Activated CD8-positive, alpha-beta memory T cell treated with anti-CD3 and anti-CD28 coated beads, Interleukin-2, amount 50 U/mL, for 48 hours (primary cell): ENCODE data around the gene HAS3.

Source experiments
- DNase-seq: peaks from one replicate; pipeline ENCODE4 v3.0.0-alpha.2; 2020

The HAS3 gene

GRCh38 chr16:69157196-69157595 lies 51.7 kb downstream of the HAS3 start:
- DNase-seq = no peak

- no peak for DNase-seq
Observed at GRCh38 chr16:69160192-69160591, 54.7 kb downstream of the HAS3 start.

- DNase-seq = no peak
Observed at GRCh38 chr16:69165584-69165983, 60.1 kb downstream of the HAS3 start.

- peak; percentile 81 for DNase-seq
Observed at GRCh38 chr16:69166221-69166833, 60.9 kb downstream of the HAS3 start.

GRCh38 chr16:69166946-69167930 lies 61.8 kb downstream of the HAS3 start:
- no peak for DNase-seq
